Nephron progenitor cell (in vitro differentiated cells): ENCODE measurements around the gene BMP8B.

Source experiments
- DNase-seq: peaks from one replicate; pipeline ENCODE4 v3.0.0; 2021
- H3K27ac Mint-ChIP-seq: 2 replicates; pipeline ENCODE4 v1.8.0; 2021; ENCODE audit warnings: mild to moderate bottlenecking, moderate library complexity, mixed read lengths
- H3K27me3 Mint-ChIP-seq: 2 replicates; pipeline ENCODE4 v1.8.0; 2021; ENCODE audit warnings: mild to moderate bottlenecking, low read depth, mixed read lengths; ENCODE audit not compliant: poor library complexity
- H3K36me3 Mint-ChIP-seq: 2 replicates; pipeline ENCODE4 v1.8.0; 2021; ENCODE audit warnings: low read depth, mixed read lengths
- H3K4me1 Mint-ChIP-seq: 2 replicates; pipeline ENCODE4 v1.8.0; 2021; ENCODE audit warnings: mixed read lengths
- H3K4me3 Mint-ChIP-seq: 2 replicates; pipeline ENCODE4 v1.8.0; 2021; ENCODE audit warnings: mild to moderate bottlenecking, moderate library complexity, mixed read lengths
- H3K9me3 Mint-ChIP-seq: 2 replicates; pipeline ENCODE4 v1.8.0; 2021; ENCODE audit warnings: mild to moderate bottlenecking, moderate library complexity, mixed read lengths
- TF ChIP-seq, protein P1 (sequence below): fragments of 200-600 bp; sonication (generic); IDR thresholded peaks from 2 replicates; pipeline ENCODE4 v1.5.0; 2021; ENCODE audit warnings: antibody characterized with exemption

The BMP8B gene, protein sequence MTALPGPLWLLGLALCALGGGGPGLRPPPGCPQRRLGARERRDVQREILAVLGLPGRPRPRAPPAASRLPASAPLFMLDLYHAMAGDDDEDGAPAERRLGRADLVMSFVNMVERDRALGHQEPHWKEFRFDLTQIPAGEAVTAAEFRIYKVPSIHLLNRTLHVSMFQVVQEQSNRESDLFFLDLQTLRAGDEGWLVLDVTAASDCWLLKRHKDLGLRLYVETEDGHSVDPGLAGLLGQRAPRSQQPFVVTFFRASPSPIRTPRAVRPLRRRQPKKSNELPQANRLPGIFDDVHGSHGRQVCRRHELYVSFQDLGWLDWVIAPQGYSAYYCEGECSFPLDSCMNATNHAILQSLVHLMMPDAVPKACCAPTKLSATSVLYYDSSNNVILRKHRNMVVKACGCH

DNA sequence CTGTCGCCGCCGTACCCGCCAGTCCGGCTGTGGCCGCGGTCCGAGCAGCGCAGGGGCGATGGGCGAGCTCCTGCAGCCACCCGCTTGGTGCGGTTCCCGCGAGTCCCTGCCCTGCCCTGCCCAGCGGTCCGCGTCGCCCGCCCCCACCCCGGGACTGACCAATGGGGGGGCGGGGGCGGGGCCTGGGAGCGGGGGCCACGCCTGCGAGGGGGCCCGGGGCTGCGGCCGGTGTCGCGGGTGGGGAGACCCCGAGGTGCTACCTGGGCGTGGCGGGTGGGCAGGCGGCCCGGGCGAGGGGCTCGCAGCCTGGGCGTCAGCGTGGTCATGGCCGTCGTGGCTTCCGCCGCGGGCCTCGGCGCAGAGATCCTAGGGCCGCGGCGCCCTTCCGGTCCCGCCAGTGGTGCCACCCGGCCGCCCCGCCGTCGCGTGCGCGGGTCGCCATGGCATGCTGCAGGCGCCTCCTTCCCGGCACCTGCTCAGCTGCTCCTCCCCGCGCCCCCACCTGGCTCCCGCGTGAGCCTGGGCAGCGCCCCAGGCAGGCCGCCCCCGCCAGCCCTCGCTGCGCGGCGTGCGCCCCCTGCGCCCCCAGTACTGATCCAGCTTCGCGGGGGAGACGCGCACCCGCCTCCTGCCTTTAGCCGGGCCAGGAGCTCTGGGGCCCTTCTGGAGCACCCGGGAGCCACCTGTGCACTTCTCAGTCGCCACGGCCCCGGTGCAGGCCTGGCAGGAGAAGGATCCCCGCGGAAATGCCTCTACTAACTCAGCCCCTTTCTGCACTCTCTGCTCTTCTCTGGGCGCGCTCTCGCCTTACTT lies at the start of gene BMP8B:
Gene BMP8B, minus strand, starts transcription at position 108 of the 813 bp plus-strand sequence. CDS start 380 bp downstream, outside the sequence.
- peak; percentile 48 for DNase-seq
- no peak within 1 kb of the TSS for H3K27ac Mint-ChIP-seq
- peak within 1 kb of the TSS; percentile 73 for H3K4me3 Mint-ChIP-seq
- H3K27me3 Mint-ChIP-seq: peaks cover 80% of the 10 kb centered on the region
- TF ChIP-seq, protein P1, sequence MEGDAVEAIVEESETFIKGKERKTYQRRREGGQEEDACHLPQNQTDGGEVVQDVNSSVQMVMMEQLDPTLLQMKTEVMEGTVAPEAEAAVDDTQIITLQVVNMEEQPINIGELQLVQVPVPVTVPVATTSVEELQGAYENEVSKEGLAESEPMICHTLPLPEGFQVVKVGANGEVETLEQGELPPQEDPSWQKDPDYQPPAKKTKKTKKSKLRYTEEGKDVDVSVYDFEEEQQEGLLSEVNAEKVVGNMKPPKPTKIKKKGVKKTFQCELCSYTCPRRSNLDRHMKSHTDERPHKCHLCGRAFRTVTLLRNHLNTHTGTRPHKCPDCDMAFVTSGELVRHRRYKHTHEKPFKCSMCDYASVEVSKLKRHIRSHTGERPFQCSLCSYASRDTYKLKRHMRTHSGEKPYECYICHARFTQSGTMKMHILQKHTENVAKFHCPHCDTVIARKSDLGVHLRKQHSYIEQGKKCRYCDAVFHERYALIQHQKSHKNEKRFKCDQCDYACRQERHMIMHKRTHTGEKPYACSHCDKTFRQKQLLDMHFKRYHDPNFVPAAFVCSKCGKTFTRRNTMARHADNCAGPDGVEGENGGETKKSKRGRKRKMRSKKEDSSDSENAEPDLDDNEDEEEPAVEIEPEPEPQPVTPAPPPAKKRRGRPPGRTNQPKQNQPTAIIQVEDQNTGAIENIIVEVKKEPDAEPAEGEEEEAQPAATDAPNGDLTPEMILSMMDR: no peak
- peaks cover 4% of the 10 kb centered on the region for H3K9me3 Mint-ChIP-seq
- H3K36me3 Mint-ChIP-seq: no peaks in the 10 kb centered on the region
- no peaks in the 10 kb centered on the region for H3K4me1 Mint-ChIP-seq

DNA sequence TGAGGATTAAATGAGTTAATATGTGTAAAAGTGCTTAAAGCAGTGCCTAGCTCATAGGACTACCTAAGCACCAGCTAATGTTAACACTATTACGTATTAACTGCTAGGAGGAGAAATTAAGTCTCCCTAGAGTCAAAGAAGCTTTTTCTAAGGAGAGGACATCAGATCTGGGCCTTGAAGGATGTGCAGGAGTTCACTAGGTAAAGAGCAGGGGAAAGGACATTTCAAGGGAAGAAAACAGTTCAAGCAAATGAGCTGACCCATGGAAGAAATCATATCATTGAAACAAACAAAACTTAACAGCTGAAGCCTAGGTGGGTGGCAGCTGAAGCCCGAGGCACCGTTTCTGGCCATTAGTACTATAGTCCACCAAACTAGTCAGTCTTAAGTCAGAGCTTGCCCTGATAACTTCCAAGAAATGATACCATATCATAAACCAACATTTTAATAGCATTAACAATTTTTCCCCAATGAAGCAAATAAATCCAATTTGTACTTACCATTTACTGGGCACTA lies 48.0 kb upstream of the BMP8B start:
- Mint-ChIP-seq H3K36me3 (peaks cover 55% of the 10 kb centered on the region), H3K4me1 (peaks cover 37% of the 10 kb centered on the region), H3K27ac (peak overlapping the region; percentile 3)

DNA sequence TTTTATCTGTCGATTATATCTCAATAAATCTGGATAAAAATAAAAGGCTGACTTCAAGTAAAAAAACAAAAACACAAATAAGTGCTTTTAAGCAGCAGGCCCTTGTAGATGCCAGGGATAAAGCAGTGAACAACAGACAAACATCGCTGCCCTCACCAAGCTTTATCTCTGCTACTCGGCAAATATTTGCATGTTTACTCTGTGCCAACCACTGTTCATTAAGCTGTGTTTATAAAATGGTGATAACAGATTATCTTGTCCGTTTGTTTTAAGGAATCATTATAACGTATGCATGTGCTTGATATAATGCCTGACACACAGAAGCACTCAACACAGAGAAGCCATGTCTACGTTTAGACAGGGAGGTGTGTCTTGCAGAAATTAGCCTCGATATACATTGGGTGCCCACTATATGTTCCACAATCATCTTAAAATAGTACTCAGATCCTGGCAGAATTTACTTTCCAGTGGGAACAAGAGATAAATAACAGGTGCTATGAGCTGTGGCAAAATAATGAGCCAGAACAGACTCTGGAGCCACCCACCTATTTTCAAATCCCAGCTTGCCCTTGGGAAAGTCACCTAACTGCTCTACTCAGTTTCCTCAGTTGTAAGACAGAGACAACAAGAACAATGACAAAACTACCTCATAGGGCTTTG lies 47.4 kb upstream of the BMP8B start:
- Mint-ChIP-seq H3K36me3 (peaks cover 49% of the 10 kb centered on the region), H3K27ac (no peak overlapping the region), H3K27me3 (peaks cover 4% of the 10 kb centered on the region), H3K4me1 (peaks cover 37% of the 10 kb centered on the region), H3K9me3 (no peaks in the 10 kb centered on the region), H3K4me3 (no peak overlapping the region)
- TF ChIP-seq, protein P1: no peak
- no peak for DNase-seq

More for the DNA sequence above, 48.0 kb upstream of the BMP8B start:
- no peak overlapping the region for H3K4me3 Mint-ChIP-seq
- peaks cover 4% of the 10 kb centered on the region for H3K27me3 Mint-ChIP-seq
- no peak for DNase-seq
- TF ChIP-seq, protein P1: no peak
- no peaks in the 10 kb centered on the region for H3K9me3 Mint-ChIP-seq

DNA sequence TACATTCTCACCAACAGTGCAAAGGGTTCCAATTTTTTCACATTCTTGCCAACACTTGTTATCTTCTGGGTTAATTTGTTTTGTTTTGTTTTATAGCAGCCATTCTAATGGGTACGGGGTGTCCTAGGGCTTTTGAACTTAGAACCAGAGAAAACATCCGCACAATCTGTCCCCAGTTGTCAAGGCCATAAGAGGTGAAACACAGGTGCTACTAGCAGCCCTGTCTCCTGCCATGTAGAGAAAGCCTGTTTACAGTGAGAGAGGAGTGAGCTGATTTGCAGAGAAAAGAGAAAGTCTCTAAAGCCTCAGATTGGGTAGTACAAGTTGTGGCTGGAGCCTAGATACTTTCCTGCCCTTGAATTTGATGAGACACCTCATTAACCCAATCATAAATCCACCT lies 46.4 kb upstream of the BMP8B start:
- TF ChIP-seq, protein P1: no peak
- Mint-ChIP-seq H3K9me3 (no peaks in the 10 kb centered on the region), H3K4me3 (no peak overlapping the region), H3K4me1 (peaks cover 36% of the 10 kb centered on the region), H3K27me3 (peaks cover 4% of the 10 kb centered on the region), H3K36me3 (peaks cover 39% of the 10 kb centered on the region), H3K27ac (peak overlapping the region; percentile 47)
- DNase-seq: no peak

DNA sequence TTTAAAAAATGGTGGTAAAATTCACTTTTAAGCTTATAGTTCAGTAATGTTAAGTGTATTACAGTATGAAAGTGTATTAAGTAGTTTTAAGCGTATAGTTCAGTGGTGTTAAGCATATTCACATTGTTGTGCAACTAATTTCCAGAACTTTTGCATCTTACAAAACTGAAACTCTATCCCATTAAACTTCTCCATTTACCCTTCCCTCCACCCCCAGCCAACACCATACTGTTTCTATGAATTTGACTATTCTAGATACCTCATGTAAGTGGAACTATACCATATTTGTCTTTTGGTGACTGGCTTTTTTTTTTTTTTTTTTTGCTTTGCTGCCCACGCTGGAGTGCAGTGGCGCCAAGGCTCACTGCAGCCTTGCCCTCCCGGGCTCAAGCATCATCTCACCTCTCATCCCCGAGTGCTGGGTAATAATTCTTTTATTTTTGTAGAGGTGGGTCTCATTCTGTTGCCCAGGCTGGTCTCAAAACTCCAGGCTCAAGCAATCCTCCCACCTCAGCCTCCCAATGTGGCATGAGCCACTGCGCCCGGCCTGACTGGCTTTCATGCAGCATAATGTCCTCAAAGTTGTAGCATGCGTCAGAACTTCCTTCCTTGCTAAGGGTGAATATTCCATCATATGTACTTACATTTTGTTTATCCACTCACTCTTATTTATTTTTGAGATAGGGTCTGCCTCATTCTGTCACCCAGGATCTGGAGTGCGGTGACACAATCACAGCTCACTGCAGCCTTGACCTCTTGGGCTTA lies 45.1 kb upstream of the BMP8B start:
- Mint-ChIP-seq H3K4me1 (peaks cover 30% of the 10 kb centered on the region), H3K4me3 (no peak overlapping the region), H3K36me3 (peaks cover 26% of the 10 kb centered on the region), H3K27ac (no peak overlapping the region), H3K27me3 (peaks cover 9% of the 10 kb centered on the region), H3K9me3 (no peaks in the 10 kb centered on the region)
- DNase-seq: no peak
- TF ChIP-seq, protein P1: no peak
